Stimulated activated naive CD8-positive, alpha-beta T cell treated with anti-CD3 and anti-CD28 coated beads, Interleukin-15, Interleukin-2, amounts not matched to agents 100 U/mL and 50 U/mL, for 24 hours (primary cell): ENCODE measurements around the gene XAB2.
A peak's percentile ranks its signal among the peaks of the same experiment; 100 is the strongest.

ENCODE experiments used
- ATAC-seq: fragments of 150-1000 bp; cut with Tn5 transposase; one replicate; pipeline ENCODE4 v1.10.0; 2021
- DNase-seq: peaks from one replicate; pipeline ENCODE4 v3.0.0; 2021

The XAB2 gene

GRCh38 chr19:7611541-7612279 lies 17.6 kb downstream of the XAB2 start:
- ATAC-seq = no peak
- no peak for DNase-seq

GRCh38 chr19:7610491-7611240 lies 18.7 kb downstream of the XAB2 start:
- no peak for ATAC-seq

GRCh38 chr19:7607874-7608560 lies 21.3 kb downstream of the XAB2 start:
- DNase-seq = no peak
- no peak for ATAC-seq

More at GRCh38 chr19:7610491-7611240, 18.7 kb downstream of the XAB2 start:
- no peak for DNase-seq

GRCh38 chr19:7607212-7607873 lies 22.0 kb downstream of the XAB2 start:
- ATAC-seq = no peak
- no peak for DNase-seq

GRCh38 chr19:7606289-7606688 lies 23.1 kb downstream of the XAB2 start:
- no peak for DNase-seq
- ATAC-seq = no peak

- peak; percentile 38 for ATAC-seq
- DNase-seq = peak; percentile 43
These were observed 23.7 kb downstream of the XAB2 start for GRCh38 chr19:7605490-7606222.

GRCh38 chr19:7603919-7604318 lies 25.4 kb downstream of the XAB2 start:
- ATAC-seq (no peak), DNase-seq (no peak)

GRCh38 chr19:7602935-7603497 lies 26.3 kb downstream of the XAB2 start:
- no peak for DNase-seq
- ATAC-seq = no peak

GRCh38 chr19:7602240-7602934 lies 27.0 kb downstream of the XAB2 start:
- ATAC-seq (no peak), DNase-seq (no peak)

- no peak for DNase-seq
- no peak for ATAC-seq
These were observed 28.6 kb downstream of the XAB2 start for GRCh38 chr19:7600721-7601120.

GRCh38 chr19:7598180-7598579 lies 31.2 kb downstream of the XAB2 start:
- DNase-seq (no peak), ATAC-seq (no peak)

GRCh38 chr19:7597689-7598088 lies 31.7 kb downstream of the XAB2 start:
- ATAC-seq = no peak

GRCh38 chr19:7596211-7596937 lies 33.0 kb downstream of the XAB2 start:
- no peak for ATAC-seq
- DNase-seq = no peak

More at GRCh38 chr19:7597689-7598088, 31.7 kb downstream of the XAB2 start:
- DNase-seq = no peak

- peak; percentile 57 for DNase-seq
- peak; percentile 76 for ATAC-seq
These were observed 33.7 kb downstream of the XAB2 start, which contains the start of gene CAMSAP3 for GRCh38 chr19:7595466-7596133. TSS of gene CAMSAP3 (plus strand) at chr19:7595863. CDS start at chr19:7596003, 140 bp downstream.

- DNase-seq = no peak
- ATAC-seq = no peak
These were observed 39.1 kb downstream of the XAB2 start for GRCh38 chr19:7590256-7590655.

GRCh38 chr19:7589822-7590221 lies 39.5 kb downstream of the XAB2 start:
- no peak for ATAC-seq
- DNase-seq = no peak

GRCh38 chr19:7582446-7582845 lies 46.9 kb downstream of the XAB2 start:
- DNase-seq (no peak), ATAC-seq (no peak)

GRCh38 chr19:7579182-7579581 lies 50.2 kb downstream of the XAB2 start:
- DNase-seq (no peak), ATAC-seq (no peak)

- no peak for ATAC-seq
- no peak for DNase-seq
These were observed 51.2 kb downstream of the XAB2 start for GRCh38 chr19:7578127-7578526.
